GM13976 (cell line): ENCODE data around the gene OLFML3.

Experiments
- DNase-seq: peaks from one replicate; pipeline ENCODE4 v3.0.0; 2012; ENCODE audit warnings: low spot score
- CTCF ChIP-seq: IDR thresholded peaks from 2 replicates; pipeline ENCODE4 v1.5.1; 2012; ENCODE audit warnings: borderline replicate concordance, mild to moderate bottlenecking; ENCODE audit not compliant: insufficient read depth; ENCODE audit errors: extremely low read depth, missing control alignments, control extremely low read depth
- in situ Hi-C: fragments of 300-500 bp; cut with MboI; formaldehyde crosslinking; loops from one replicate; pipeline ENCODE4 v1.12.0; 2022; ENCODE audit warnings: low sequenced_read_pairs, mixed read lengths, inconsistent platforms; ENCODE audit not compliant: unreplicated experiment

The OLFML3 gene

GRCh38 chr1:113934511-113935055 is 44.7 kb upstream of the OLFML3 start:
- no peak for DNase-seq
- TF ChIP-seq CTCF: no peak
- in situ Hi-C loops: no loop called here

GRCh38 chr1:113935176-113935575 is 44.1 kb upstream of the OLFML3 start:
- in situ Hi-C loops: no loop called here
- TF ChIP-seq CTCF: no peak
- DNase-seq: no peak

GRCh38 chr1:113935970-113936369 is 43.3 kb upstream of the OLFML3 start:
- DNase-seq: no peak
- in situ Hi-C loops: no loop called here
- no peak for TF ChIP-seq CTCF

DNA sequence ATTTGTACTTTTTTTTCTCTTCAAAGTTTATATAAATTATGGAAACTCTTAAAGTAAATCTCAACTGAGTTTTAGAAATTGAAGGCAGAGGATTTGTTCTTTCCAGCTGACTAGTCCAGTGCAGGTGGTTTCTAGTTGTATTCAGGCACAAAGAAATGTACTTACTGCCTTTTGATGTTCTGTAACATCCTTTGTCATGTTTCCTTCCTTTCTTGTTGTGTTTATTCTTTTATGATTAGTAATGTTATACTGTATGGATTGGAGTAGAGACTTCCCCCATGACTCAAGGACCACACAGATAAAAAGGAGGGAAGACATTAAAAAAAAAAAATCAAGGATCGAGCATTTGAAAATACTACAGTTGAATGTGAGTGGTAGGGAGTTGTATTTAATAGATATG is 42.1 kb upstream of the OLFML3 start:
- DNase-seq: no peak
- no peak for TF ChIP-seq CTCF
- in situ Hi-C loops: no loop called here

- in situ Hi-C loops: no loop called here
- TF ChIP-seq CTCF: no peak
- DNase-seq: no peak
Observed at GRCh38 chr1:113938192-113938591, 41.1 kb upstream of the OLFML3 start.

- in situ Hi-C loops: no loop called here
- DNase-seq: no peak
- no peak for TF ChIP-seq CTCF
Observed at GRCh38 chr1:113940365-113941244, 38.7 kb upstream of the OLFML3 start.
